Measurements from ENCODE around the gene SGCE. TPM values are rescaled to one million over a fixed set of nuclear protein-coding genes. Genes with fewer than 3 reads are reported as not detected.

Gene SGCE
- total and polyA plus RNA-seq, 9 of the 15 experiments (the other 6 are each of a cell fraction or from before 2014, with no cell fraction given), result 0.09 to 0.46 (median 0.28) TPM; not detected in 5

DNA sequence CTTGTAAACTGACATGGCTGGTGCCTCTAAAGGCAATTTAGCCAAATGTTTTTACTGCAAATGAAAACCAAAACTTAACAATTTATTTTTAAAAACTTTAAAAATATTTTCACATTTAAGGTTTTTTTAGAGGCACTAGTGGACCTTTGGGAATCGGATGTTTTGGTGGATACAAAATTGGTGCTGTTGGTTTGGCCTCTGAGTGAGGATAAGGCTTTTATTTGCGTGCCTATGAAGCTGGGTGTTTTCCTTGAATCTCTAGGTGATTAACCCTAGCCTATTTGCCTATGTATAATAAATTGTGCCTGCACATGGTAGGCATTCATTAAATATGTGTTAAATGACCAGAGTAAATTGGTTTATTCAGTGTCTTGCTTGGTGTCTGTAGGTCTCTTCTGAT is 2.9 kb upstream of the SGCE start:
- Histone ChIP-seq H3K4me1 (replicated peaks in 1 of 2; ENCODE audit: control insufficient read depth in 2 of 2, insufficient read depth in 2 of 2, low read length in 2 of 2) (peaks cover 0 to 10% of the 10 kb centered on the region in 2 experiments; a peak in 2 of 5 replicates), H2AFZ (ENCODE audit: low read depth, low read length) (peak overlapping the region; percentile 82), H3K9ac (ENCODE audit: insufficient read depth in 1 of 2, low read depth in 2 of 2, low read length in 2 of 2) (peak overlapping the region in 1 of 2 experiments; percentile 37; a peak in 1 of 4 replicates), H3K79me2 (ENCODE audit: control insufficient read depth, insufficient read depth, low read length) (no peaks in the 10 kb centered on the region), H3K4me3 (no peak overlapping the region), H3K36me3 (ENCODE audit: control insufficient read depth, insufficient read depth, low read length) (no peaks in the 10 kb centered on the region), H4K20me1 (replicated peaks; ENCODE audit: control insufficient read depth, insufficient read depth, low read length) (no peaks in the 10 kb centered on the region), H3K27ac (ENCODE audit: extremely low read depth, low read depth, low read length) (no peak overlapping the region), H3K4me2 (ENCODE audit: insufficient read depth, low read length) (peak overlapping the region; percentile 43), H3K27me3 (ENCODE audit: control insufficient read depth in 2 of 2, insufficient read depth in 2 of 2, low read length in 2 of 2) (peaks cover 0 to 8% of the 10 kb centered on the region in 2 experiments; a peak in 2 of 5 replicates), H3K9me3 (replicated peaks; ENCODE audit: control insufficient read depth, insufficient read depth, low read depth, low read length) (0 out of 2 replicates have a peak, but pooled peaks cover 2% of the 10 kb centered on the region), H3K9me1 (ENCODE audit: control insufficient read depth, insufficient read depth, low read length) (no peaks in the 10 kb centered on the region)
- in situ Hi-C loops (cut with MboI) (no loop called here), intact Hi-C loops (cut with micrococcal nuclease) (loop anchor here (5.0 to 10.0 kb wide), 2 partner anchors 147 to 214 kb away; no protein-coding TSS in a partner anchor)
- POLR2A ChIA-PET, result interaction anchor here (1.0 kb wide), 1 partner anchor 11 kb away, joined by 4 read pairs; no protein-coding TSS in a partner anchor
- no peak for FAIRE-seq
- 14% methylated on average over 2 of the region's 2 CpGs for WGBS (ENCODE audit: insufficient coverage, low coverage, missing lambda C conversion rate)
- no peak for DNase-seq (ENCODE audit: extremely low read depth in 1 of 4, low spot score in 3 of 4)
- no TSS peak for BruUV-seq (replicated peaks)
- CTCF ChIA-PET (ENCODE audit: low intra/inter-chr PET ratio), result no interaction called here
- no peak for ATAC-seq
- TF ChIP-seq ZNF436 (CRISPR knock-in tag; IDR thresholded peaks at IDR 0.05) (no peak), CHCHD3 (CRISPR knock-in tag; IDR thresholded peaks at IDR 0.05) (no peak), TGIF2 (CRISPR knock-in tag; IDR thresholded peaks at IDR 0.05) (no peak), SAFB (IDR thresholded peaks at IDR 0.05; ENCODE audit: borderline replicate concordance, low read depth, low read length) (no peak), GATA2 (CRISPR knock-in tag; IDR thresholded peaks at IDR 0.05) (no peak), ZNF507 (tag; conservative IDR thresholded peaks at IDR 0.05) (no peak), BRCA1 (IDR thresholded peaks at IDR 0.05) (no peak), BRCA1 (CRISPR knock-in tag; IDR thresholded peaks at IDR 0.05) (no peak), ZKSCAN3 (CRISPR knock-in tag; IDR thresholded peaks at IDR 0.05) (no peak), MCM3 (IDR thresholded peaks at IDR 0.05) (no peak), DACH1 (IDR thresholded peaks at IDR 0.05; ENCODE audit: partially characterized antibody) (no peak), HMGN3 (IDR thresholded peaks at IDR 0.05; ENCODE audit: borderline replicate concordance, extremely low read depth, insufficient read length, low read depth, low read length) (no peak), CBX8 (IDR thresholded peaks at IDR 0.05; ENCODE audit: borderline replicate concordance, extremely low read depth, low read depth, low read length, poor library complexity, severe bottlenecking) (no peak), PYGO2 (tag; IDR thresholded peaks at IDR 0.05) (no peak), SRSF9 (IDR thresholded peaks at IDR 0.05; ENCODE audit: borderline replicate concordance, low read depth, low read length) (no peak)
- TF ChIP-seq, protein P1, sequence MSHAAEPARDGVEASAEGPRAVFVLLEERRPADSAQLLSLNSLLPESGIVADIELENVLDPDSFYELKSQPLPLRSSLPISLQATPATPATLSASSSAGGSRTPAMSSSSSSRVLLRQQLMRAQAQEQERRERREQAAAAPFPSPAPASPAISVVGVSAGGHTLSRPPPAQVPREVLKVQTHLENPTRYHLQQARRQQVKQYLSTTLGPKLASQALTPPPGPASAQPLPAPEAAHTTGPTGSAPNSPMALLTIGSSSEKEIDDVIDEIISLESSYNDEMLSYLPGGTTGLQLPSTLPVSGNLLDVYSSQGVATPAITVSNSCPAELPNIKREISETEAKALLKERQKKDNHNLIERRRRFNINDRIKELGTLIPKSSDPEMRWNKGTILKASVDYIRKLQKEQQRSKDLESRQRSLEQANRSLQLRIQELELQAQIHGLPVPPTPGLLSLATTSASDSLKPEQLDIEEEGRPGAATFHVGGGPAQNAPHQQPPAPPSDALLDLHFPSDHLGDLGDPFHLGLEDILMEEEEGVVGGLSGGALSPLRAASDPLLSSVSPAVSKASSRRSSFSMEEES (CRISPR knock-in tag; IDR thresholded peaks at IDR 0.05), result no peak
- TF ChIP-seq, protein P2, sequence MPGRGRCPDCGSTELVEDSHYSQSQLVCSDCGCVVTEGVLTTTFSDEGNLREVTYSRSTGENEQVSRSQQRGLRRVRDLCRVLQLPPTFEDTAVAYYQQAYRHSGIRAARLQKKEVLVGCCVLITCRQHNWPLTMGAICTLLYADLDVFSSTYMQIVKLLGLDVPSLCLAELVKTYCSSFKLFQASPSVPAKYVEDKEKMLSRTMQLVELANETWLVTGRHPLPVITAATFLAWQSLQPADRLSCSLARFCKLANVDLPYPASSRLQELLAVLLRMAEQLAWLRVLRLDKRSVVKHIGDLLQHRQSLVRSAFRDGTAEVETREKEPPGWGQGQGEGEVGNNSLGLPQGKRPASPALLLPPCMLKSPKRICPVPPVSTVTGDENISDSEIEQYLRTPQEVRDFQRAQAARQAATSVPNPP (IDR thresholded peaks at IDR 0.05; ENCODE audit: borderline replicate concordance, insufficient read depth, insufficient read length), result no peak
